Ascending aorta (tissue), 2 donors: ENCODE data around the gene ATF6B. TPM values are rescaled to one million over a fixed set of nuclear protein-coding genes. Genes with fewer than 3 reads are reported as not detected.

ENCODE experiments used
- DNase-seq, 2 donors: peaks; one replicate each; pipeline ENCODE4 v3.0.0-alpha.2; 2019; ENCODE audit warnings: low spot score in 2 of 2
- H3K27ac ChIP-seq, 2 donors: fragments of 200-600 bp; sonication (generic); one replicate each; pipeline ENCODE4 v1.5.1; 2016 to 2017; ENCODE audit warnings: mild to moderate bottlenecking in 1 of 2
- H3K27me3 ChIP-seq: fragments of 200-600 bp; sonication (generic); one replicate; pipeline ENCODE4 v1.5.1; 2017
- H3K36me3 ChIP-seq, 2 donors: fragments of 200-600 bp; sonication (generic); one replicate each; pipeline ENCODE4 v1.5.1; 2016
- H3K4me1 ChIP-seq, 2 donors: fragments of 200-600 bp; sonication (generic); one replicate each; pipeline ENCODE4 v1.5.1; 2016 to 2017; ENCODE audit warnings: mild to moderate bottlenecking in 1 of 2
- H3K4me3 ChIP-seq, 2 donors: fragments of 200-600 bp; sonication (generic); one replicate each; pipeline ENCODE4 v1.5.1; 2016 to 2017; ENCODE audit warnings: mild to moderate bottlenecking in 1 of 2
- H3K9me3 ChIP-seq, 2 donors: fragments of 200-600 bp; sonication (generic); one replicate each; pipeline ENCODE4 v1.5.1; 2016
- intact Hi-C: fragments of 100-400 bp; cut with DNase I; formaldehyde crosslinking; loops from one replicate; pipeline ENCODE4 v1.15.1; 2023
- total RNA-seq: library from RNA; depleted of rRNA; stranded (reverse); fragments of >200 nt; gene quantifications from one replicate; pipeline ENCODE4 v1.1.0, GENCODE V29; 2016
- TF ChIP-seq, protein P1 (sequence below), 3 experiments: fragments of 200-600 bp in 2 of 3; fragments of 450-650 bp in 1 of 3; sonication (generic) in 2 of 3; IDR thresholded peaks; one replicate each; pipeline ENCODE4 v1.5.1; 2016 to 2019; ENCODE audit warnings: antibody characterized with exemption in 3 of 3, mild to moderate bottlenecking in 1 of 3, moderate library complexity in 1 of 3

The ATF6B gene
- total RNA-seq, 1 donor from 2014 or later, result 123 TPM

DNA sequence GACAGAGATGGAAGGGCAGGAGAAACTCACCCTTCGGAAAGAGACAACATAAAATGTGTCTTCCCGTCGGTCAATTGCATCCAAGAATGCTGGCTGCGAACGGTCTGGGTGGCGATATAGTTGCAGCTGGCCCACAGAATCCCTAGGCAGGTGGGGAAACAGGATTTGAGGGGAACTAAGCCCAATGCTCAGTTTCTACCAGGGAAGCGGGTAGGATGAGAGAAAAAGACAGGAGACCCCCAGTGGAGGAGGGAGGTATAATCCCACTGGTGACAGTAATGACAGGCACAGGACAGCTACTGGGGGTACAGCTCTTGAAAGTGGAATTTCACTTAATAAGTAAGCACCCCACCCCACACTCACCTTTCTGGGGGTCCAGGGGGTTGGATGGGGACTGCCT is 11.4 kb downstream of the ATF6B start:
- H3K27me3 ChIP-seq, result no peaks in the 10 kb centered on the region
- TF ChIP-seq, protein P1, sequence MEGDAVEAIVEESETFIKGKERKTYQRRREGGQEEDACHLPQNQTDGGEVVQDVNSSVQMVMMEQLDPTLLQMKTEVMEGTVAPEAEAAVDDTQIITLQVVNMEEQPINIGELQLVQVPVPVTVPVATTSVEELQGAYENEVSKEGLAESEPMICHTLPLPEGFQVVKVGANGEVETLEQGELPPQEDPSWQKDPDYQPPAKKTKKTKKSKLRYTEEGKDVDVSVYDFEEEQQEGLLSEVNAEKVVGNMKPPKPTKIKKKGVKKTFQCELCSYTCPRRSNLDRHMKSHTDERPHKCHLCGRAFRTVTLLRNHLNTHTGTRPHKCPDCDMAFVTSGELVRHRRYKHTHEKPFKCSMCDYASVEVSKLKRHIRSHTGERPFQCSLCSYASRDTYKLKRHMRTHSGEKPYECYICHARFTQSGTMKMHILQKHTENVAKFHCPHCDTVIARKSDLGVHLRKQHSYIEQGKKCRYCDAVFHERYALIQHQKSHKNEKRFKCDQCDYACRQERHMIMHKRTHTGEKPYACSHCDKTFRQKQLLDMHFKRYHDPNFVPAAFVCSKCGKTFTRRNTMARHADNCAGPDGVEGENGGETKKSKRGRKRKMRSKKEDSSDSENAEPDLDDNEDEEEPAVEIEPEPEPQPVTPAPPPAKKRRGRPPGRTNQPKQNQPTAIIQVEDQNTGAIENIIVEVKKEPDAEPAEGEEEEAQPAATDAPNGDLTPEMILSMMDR (IDR thresholded peaks at IDR 0.05), result peak in 2 of 3 experiments; percentile 25 to 26
- peaks cover 0 to 22% of the 10 kb centered on the region in 2 donors for H3K4me1 ChIP-seq
- intact Hi-C loops, result loop anchor here (5.0 kb wide), 1 partner anchor 126 kb away; no protein-coding TSS in a partner anchor
- no peaks in the 10 kb centered on the region for H3K9me3 ChIP-seq
- no peak overlapping the region for H3K27ac ChIP-seq
- H3K4me3 ChIP-seq, result no peak overlapping the region
- H3K36me3 ChIP-seq, result peaks cover 46 to 59% of the 10 kb centered on the region in 2 donors
- no peak for DNase-seq

DNA sequence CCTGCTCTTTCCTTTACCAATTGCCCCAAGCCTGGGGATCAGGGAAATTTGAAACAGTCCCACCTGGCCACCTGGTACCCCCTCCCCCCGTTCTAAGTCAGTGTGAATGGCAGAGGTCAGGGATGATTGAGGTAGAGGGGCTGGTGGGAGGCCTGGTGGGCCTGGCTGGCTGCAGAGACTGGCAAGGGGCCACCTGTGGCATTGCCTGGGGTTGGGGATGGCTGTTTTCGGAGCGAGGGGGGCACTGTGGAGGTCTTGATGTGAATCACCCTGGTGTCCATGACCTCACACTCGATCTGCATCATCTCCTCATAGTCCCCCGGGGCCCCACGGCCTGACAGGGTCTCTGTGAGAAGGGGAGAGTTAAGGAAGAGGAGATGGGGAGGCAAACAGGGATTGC is 12.4 kb downstream of the ATF6B start:
- Histone ChIP-seq H3K36me3 (peaks cover 35 to 48% of the 10 kb centered on the region in 2 donors), H3K27me3 (no peaks in the 10 kb centered on the region), H3K27ac (no peak overlapping the region), H3K4me3 (no peak overlapping the region), H3K4me1 (peaks cover 0 to 24% of the 10 kb centered on the region in 2 donors), H3K9me3 (no peaks in the 10 kb centered on the region)
- TF ChIP-seq, protein P1 (IDR thresholded peaks at IDR 0.05), result no peak
- DNase-seq, result no peak
- intact Hi-C loops, result loop anchor here (2.0 to 5.0 kb wide), 2 partner anchors 67 to 127 kb away; no protein-coding TSS in a partner anchor

DNA sequence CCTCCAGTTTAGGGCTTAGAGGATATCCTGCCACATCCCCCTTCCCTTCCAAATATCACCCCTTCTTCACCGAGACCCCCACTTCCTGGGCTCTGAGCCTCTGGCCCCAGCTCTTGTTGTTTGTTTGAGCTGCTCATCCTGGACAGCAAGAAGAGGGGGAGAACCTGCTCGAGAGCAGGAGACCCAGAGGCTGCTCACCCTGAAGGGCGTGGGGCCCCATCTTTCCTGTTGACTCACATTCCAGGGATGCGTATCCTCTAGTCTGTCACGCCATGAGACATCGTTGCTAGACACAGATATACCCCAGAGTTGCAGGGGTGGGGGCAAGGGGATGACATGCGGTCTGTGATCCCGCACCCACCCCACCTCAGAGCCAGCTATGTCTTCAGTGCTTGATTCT is 13.2 kb downstream of the ATF6B start:
- Histone ChIP-seq H3K4me1 (peaks cover 0 to 33% of the 10 kb centered on the region in 2 donors), H3K27ac (peak overlapping the region; percentile 68 to 81), H3K27me3 (no peaks in the 10 kb centered on the region), H3K36me3 (peaks cover 27 to 40% of the 10 kb centered on the region in 2 donors), H3K4me3 (no peak overlapping the region), H3K9me3 (no peaks in the 10 kb centered on the region)
- intact Hi-C loops, result loop anchor here (1.0 to 5.0 kb wide), 3 partner anchors 27 to 128 kb away; no protein-coding TSS in a partner anchor
- TF ChIP-seq, protein P1 (IDR thresholded peaks at IDR 0.05), result no peak
- no peak for DNase-seq

- H3K4me3 ChIP-seq, result no peak overlapping the region
- intact Hi-C loops, result loop anchor here (1.0 to 2.0 kb wide), 2 partner anchors 26 to 65 kb away; no protein-coding TSS in a partner anchor
- peaks cover 3 to 34% of the 10 kb centered on the region in 2 donors for H3K4me1 ChIP-seq
- TF ChIP-seq, protein P1 (IDR thresholded peaks at IDR 0.05), result peak; percentile 50 to 69 (median 60)
- H3K27ac ChIP-seq, result peak overlapping the region; percentile 68 to 81
- H3K9me3 ChIP-seq, result no peaks in the 10 kb centered on the region
- H3K36me3 ChIP-seq, result peaks cover 24 to 34% of the 10 kb centered on the region in 2 donors
- no peaks in the 10 kb centered on the region for H3K27me3 ChIP-seq
- peak; percentile 78 to 96 for DNase-seq
Measured at GRCh38 chr6:32113386-32114352, 14.4 kb downstream of the ATF6B start.

GRCh38 chr6:32112431-32112980 is 15.5 kb downstream of the ATF6B start:
- H3K27ac ChIP-seq, result peak overlapping the region; percentile 68 to 81
- no peaks in the 10 kb centered on the region for H3K27me3 ChIP-seq
- no peak overlapping the region for H3K4me3 ChIP-seq
- H3K36me3 ChIP-seq, result peaks cover 12 to 22% of the 10 kb centered on the region in 2 donors
- no peak for DNase-seq
- intact Hi-C loops, result no loop called here
- H3K4me1 ChIP-seq, result peaks cover 7 to 44% of the 10 kb centered on the region in 2 donors
- TF ChIP-seq, protein P1 (IDR thresholded peaks at IDR 0.05), result no peak
- no peaks in the 10 kb centered on the region for H3K9me3 ChIP-seq
